ENCODE measurements around the gene ZFP62.

DNA sequence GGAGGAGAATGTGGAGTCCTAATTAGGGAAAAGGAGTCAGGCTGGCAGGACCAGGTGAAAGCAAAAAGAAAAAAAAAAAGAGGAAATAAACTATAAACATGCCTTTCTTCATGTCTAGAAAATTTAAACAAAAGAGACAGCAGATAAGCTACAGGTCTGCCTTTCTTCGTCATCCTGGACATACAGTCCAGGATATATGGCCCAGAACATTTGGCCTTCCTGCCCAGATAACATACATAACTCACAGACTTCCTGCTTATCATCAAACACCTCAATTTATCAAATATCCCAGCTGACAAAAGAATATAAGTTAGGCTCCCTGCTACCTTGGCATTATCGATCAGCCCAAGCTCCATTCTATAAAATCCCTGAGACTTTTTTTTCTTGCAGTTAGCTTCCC lies 49.1 kb upstream of the ZFP62 start:
- no peak for TF ChIP-seq EP300 (IDR thresholded peaks at IDR 0.05)
- TF ChIP-seq, protein P1, sequence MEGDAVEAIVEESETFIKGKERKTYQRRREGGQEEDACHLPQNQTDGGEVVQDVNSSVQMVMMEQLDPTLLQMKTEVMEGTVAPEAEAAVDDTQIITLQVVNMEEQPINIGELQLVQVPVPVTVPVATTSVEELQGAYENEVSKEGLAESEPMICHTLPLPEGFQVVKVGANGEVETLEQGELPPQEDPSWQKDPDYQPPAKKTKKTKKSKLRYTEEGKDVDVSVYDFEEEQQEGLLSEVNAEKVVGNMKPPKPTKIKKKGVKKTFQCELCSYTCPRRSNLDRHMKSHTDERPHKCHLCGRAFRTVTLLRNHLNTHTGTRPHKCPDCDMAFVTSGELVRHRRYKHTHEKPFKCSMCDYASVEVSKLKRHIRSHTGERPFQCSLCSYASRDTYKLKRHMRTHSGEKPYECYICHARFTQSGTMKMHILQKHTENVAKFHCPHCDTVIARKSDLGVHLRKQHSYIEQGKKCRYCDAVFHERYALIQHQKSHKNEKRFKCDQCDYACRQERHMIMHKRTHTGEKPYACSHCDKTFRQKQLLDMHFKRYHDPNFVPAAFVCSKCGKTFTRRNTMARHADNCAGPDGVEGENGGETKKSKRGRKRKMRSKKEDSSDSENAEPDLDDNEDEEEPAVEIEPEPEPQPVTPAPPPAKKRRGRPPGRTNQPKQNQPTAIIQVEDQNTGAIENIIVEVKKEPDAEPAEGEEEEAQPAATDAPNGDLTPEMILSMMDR (IDR thresholded peaks at IDR 0.05), result no peak
